GM21423 (cell line): ENCODE measurements around the gene SMO.
A peak's percentile ranks its signal among the peaks of the same experiment; 100 is the strongest.

Experiments used
- ATAC-seq: cut with Tn5 transposase; IDR thresholded peaks from one replicate; pipeline ENCODE4 v1.9.1; 2021; ENCODE audit warnings: mild to moderate bottlenecking, moderate library complexity; ENCODE audit not compliant: unreplicated experiment

SMO gene

GRCh38 chr7:129188372-129188891 lies at the start of gene SMO:
Gene SMO (plus strand): TSS chr7:129188633. CDS start chr7:129189152, 519 bp downstream.
- ATAC-seq: no peak

GRCh38 chr7:129143724-129144094 lies 44.7 kb upstream of the SMO start:
- ATAC-seq: no peak

- ATAC-seq: peak; percentile 66
Observed at GRCh38 chr7:129144095-129144833, 44.2 kb upstream of the SMO start, which contains the start of gene TSPAN33. Gene TSPAN33 (plus strand): TSS chr7:129144707. CDS start chr7:129144981, 274 bp downstream.

- ATAC-seq: peak; percentile 12
Observed at GRCh38 chr7:129144834-129145668, 43.4 kb upstream of the SMO start.

GRCh38 chr7:129146237-129146979 lies 42.0 kb upstream of the SMO start:
- ATAC-seq: peak; percentile 67

GRCh38 chr7:129147731-129148130 lies 40.7 kb upstream of the SMO start:
- ATAC-seq: no peak

GRCh38 chr7:129149511-129149910 lies 38.9 kb upstream of the SMO start:
- ATAC-seq: no peak

- no peak for ATAC-seq
Observed at GRCh38 chr7:129150199-129150996, 38.0 kb upstream of the SMO start.

GRCh38 chr7:129157651-129158050 lies 30.8 kb upstream of the SMO start:
- ATAC-seq: no peak

GRCh38 chr7:129159539-129159938 lies 28.9 kb upstream of the SMO start:
- ATAC-seq: no peak

- no peak for ATAC-seq
Observed at GRCh38 chr7:129160161-129160905, 28.1 kb upstream of the SMO start.

- no peak for ATAC-seq
Observed at GRCh38 chr7:129161524-129162225, 26.8 kb upstream of the SMO start.

GRCh38 chr7:129162732-129163131 lies 25.7 kb upstream of the SMO start:
- no peak for ATAC-seq

GRCh38 chr7:129163875-129164544 lies 24.4 kb upstream of the SMO start:
- no peak for ATAC-seq

- ATAC-seq: peak; percentile 53
Observed at GRCh38 chr7:129166745-129167144, 21.7 kb upstream of the SMO start.

GRCh38 chr7:129167817-129168216 lies 20.6 kb upstream of the SMO start:
- no peak for ATAC-seq

- ATAC-seq: no peak
Observed at GRCh38 chr7:129168231-129169021, 20.0 kb upstream of the SMO start.
